CD4-positive, alpha-beta T cell treated with Interferon gamma for 1 hour (primary cell): Measurements from ENCODE around the gene PRSS27.
A peak's percentile ranks its signal among the peaks of the same experiment; 100 is the strongest.

Experiments used
- DNase-seq: peaks from one replicate; pipeline ENCODE4 v3.0.0-alpha.2; 2020

Gene PRSS27

GRCh38 chr16:2720064-2720457, at the start of gene PRSS27:
PRSS27 (minus strand) TSS chr16:2720224; CDS start chr16:2720160, 64 bp downstream.
- no peak for DNase-seq

- DNase-seq = no peak
Observed at GRCh38 chr16:2769675-2770056, 49.6 kb upstream of the PRSS27 start.

- no peak for DNase-seq
Observed at GRCh38 chr16:2769100-2769529, 49.1 kb upstream of the PRSS27 start.

- no peak for DNase-seq
Observed at GRCh38 chr16:2768403-2769089, 48.5 kb upstream of the PRSS27 start.

- DNase-seq = no peak
Observed at GRCh38 chr16:2767891-2768290, 47.9 kb upstream of the PRSS27 start.

- no peak for DNase-seq
Observed at GRCh38 chr16:2767140-2767731, 47.2 kb upstream of the PRSS27 start.

GRCh38 chr16:2766430-2767139, 46.6 kb upstream of the PRSS27 start:
- no peak for DNase-seq

- no peak for DNase-seq
Observed at GRCh38 chr16:2765462-2766404, 45.7 kb upstream of the PRSS27 start.

GRCh38 chr16:2764718-2765117, 44.7 kb upstream of the PRSS27 start:
- DNase-seq = no peak

- DNase-seq = no peak
Observed at GRCh38 chr16:2763173-2763572, 43.1 kb upstream of the PRSS27 start.

GRCh38 chr16:2762711-2763110, 42.7 kb upstream of the PRSS27 start:
- no peak for DNase-seq

- DNase-seq = no peak
Observed at GRCh38 chr16:2761886-2762583, 42.0 kb upstream of the PRSS27 start.

GRCh38 chr16:2761472-2761871, 41.4 kb upstream of the PRSS27 start:
- no peak for DNase-seq

- DNase-seq = no peak
Observed at GRCh38 chr16:2757344-2757743, 37.3 kb upstream of the PRSS27 start.

- no peak for DNase-seq
Observed at GRCh38 chr16:2756288-2757015, 36.4 kb upstream of the PRSS27 start.

- no peak for DNase-seq
Observed at GRCh38 chr16:2755158-2755557, 35.1 kb upstream of the PRSS27 start.

- DNase-seq = no peak
Observed at GRCh38 chr16:2753733-2754020, 33.7 kb upstream of the PRSS27 start.

- peak; percentile 78 for DNase-seq
Observed at GRCh38 chr16:2752850-2753732, 33.1 kb upstream of the PRSS27 start.

- peak; percentile 94 for DNase-seq
Observed at GRCh38 chr16:2752035-2752849, 32.2 kb upstream of the PRSS27 start, which contains the start of gene SRRM2. SRRM2 (plus strand) TSS chr16:2752638; CDS start chr16:2756365, 3,727 bp downstream.

- DNase-seq = no peak
Observed at GRCh38 chr16:2751577-2752034, 31.6 kb upstream of the PRSS27 start.
